Renal pelvis (tissue), 4 donors: ENCODE results near the gene LSR. TPM values are rescaled to one million over a fixed set of nuclear protein-coding genes. Genes with fewer than 3 reads are reported as not detected.
"Not testable (repeated sequence)": the region's sequence is repeated elsewhere in the genome, so short reads cannot be mapped to it uniquely, and the experiment has no call there.

Source experiments
- DNase-seq: peaks from one replicate; pipeline ENCODE4 v3.0.0-alpha.2; 2013
- polyA plus RNA-seq, 3 donors: library from polyadenylated mRNA; unstranded; fragments of 120-200 nt; gene quantifications; one replicate each; pipeline ENCODE4 v1.2.1, GENCODE V29; 2013; ENCODE audit not compliant: insufficient read length in 3 of 3

Gene LSR
- polyA plus RNA-seq, 3 donors = 65.3 to 68.6 (median 67.9) TPM

GRCh38 chr19:35236638-35237400 lies 12.0 kb upstream of the LSR start:
- no peak for DNase-seq

GRCh38 chr19:35239597-35239996 lies 9.2 kb upstream of the LSR start:
- DNase-seq = not testable (repeated sequence)

- no peak for DNase-seq
These were observed 8.5 kb upstream of the LSR start for GRCh38 chr19:35240327-35240726.

GRCh38 chr19:35241417-35241816 lies 7.4 kb upstream of the LSR start:
- DNase-seq = no peak

GRCh38 chr19:35246466-35247092 lies 2.2 kb upstream of the LSR start:
- no peak for DNase-seq

GRCh38 chr19:35247526-35248309 lies 1.1 kb upstream of the LSR start:
- DNase-seq = peak; percentile 94

- DNase-seq = no peak
These were observed 495 bp downstream of the LSR start for GRCh38 chr19:35249146-35249847.

- DNase-seq = no peak
These were observed 1.3 kb downstream of the LSR start for GRCh38 chr19:35249848-35250711.

- no peak for DNase-seq
These were observed 2.7 kb downstream of the LSR start for GRCh38 chr19:35251456-35251855.

GRCh38 chr19:35253316-35254286 lies 4.8 kb downstream of the LSR start:
- no peak for DNase-seq

GRCh38 chr19:35254341-35255297 lies 5.8 kb downstream of the LSR start:
- DNase-seq = no peak

- no peak for DNase-seq
These were observed 7.8 kb downstream of the LSR start for GRCh38 chr19:35256566-35256965.

- no peak for DNase-seq
These were observed 8.3 kb downstream of the LSR start for GRCh38 chr19:35257113-35257461.

GRCh38 chr19:35260694-35261304 lies 12.0 kb downstream of the LSR start:
- DNase-seq = no peak

- no peak for DNase-seq
These were observed 12.7 kb downstream of the LSR start for GRCh38 chr19:35261356-35262100.

- DNase-seq = no peak
These were observed 13.4 kb downstream of the LSR start for GRCh38 chr19:35262101-35262761.
